ENCODE data around the gene CETN3. TPM values are rescaled to one million over a fixed set of nuclear protein-coding genes. Genes with fewer than 3 reads are reported as not detected.

Gene CETN3
- total and polyA plus RNA-seq, 2 of the 13 experiments (the other 11 are each of a cell fraction or from before 2014, with no cell fraction given) = 15.4 to 71.5 TPM

GRCh38 chr5:90409318-90410177 is at the start of gene CETN3 (continued):
- TF ChIP-seq PAXIP1 (CRISPR knock-in tag; conservative IDR thresholded peaks at IDR 0.05) (peak; percentile 20; the same call in 1 of the 2 replicates), ZFP36L2 (CRISPR knock-in tag; IDR thresholded peaks at IDR 0.05) (no peak; the same call in 1 of the 2 replicates), SMAD9 (CRISPR knock-in tag; IDR thresholded peaks at IDR 0.05) (0 out of 2 replicates have a peak, but pooled peaks have one; percentile 45), DNMT3B (CRISPR knock-in tag; conservative IDR thresholded peaks at IDR 0.05) (no peak), NRL (CRISPR knock-in tag; IDR thresholded peaks at IDR 0.05; ENCODE audit: borderline replicate concordance) (no peak), SNAPC5 (CRISPR knock-in tag; IDR thresholded peaks at IDR 0.05; ENCODE audit: borderline replicate concordance) (peak; percentile 87; the same call in 1 of the 2 replicates), FOSL1 (CRISPR knock-in tag; IDR thresholded peaks at IDR 0.05; ENCODE audit: borderline replicate concordance) (no peak), SATB2 (CRISPR knock-in tag; IDR thresholded peaks at IDR 0.05) (no peak), CREBL2 (CRISPR knock-in tag; IDR thresholded peaks at IDR 0.05; ENCODE audit: borderline replicate concordance) (peak; percentile 61; the same call in 1 of the 2 replicates), MXI1 (IDR thresholded peaks at IDR 0.05; ENCODE audit: borderline replicate concordance, low read depth, low read length) (peak; percentile 58; the same call in 1 of the 3 replicates), MIER3 (CRISPR knock-in tag; IDR thresholded peaks at IDR 0.05; ENCODE audit: borderline replicate concordance) (peak; percentile 65; the same call in 1 of the 2 replicates), DNMT1 (CRISPR knock-in tag; IDR thresholded peaks at IDR 0.05) (no peak), NR2F1 (CRISPR knock-in tag; IDR thresholded peaks at IDR 0.05) (no peak), TBP (CRISPR knock-in tag; IDR thresholded peaks at IDR 0.05) (no peak), ZBTB34 (CRISPR knock-in tag; IDR thresholded peaks at IDR 0.05) (no peak), RBM22 (optimal IDR thresholded peaks at IDR 0.05; ENCODE audit: low read length) (peak; percentile 42), CENPX (CRISPR knock-in tag; IDR thresholded peaks at IDR 0.05) (no peak), JDP2 (CRISPR knock-in tag; IDR thresholded peaks at IDR 0.05; ENCODE audit: borderline replicate concordance) (no peak), ATF7 (IDR thresholded peaks at IDR 0.05) (no peak), ATF7 (CRISPR knock-in tag; IDR thresholded peaks at IDR 0.05) (no peak), PLSCR1 (CRISPR knock-in tag; IDR thresholded peaks at IDR 0.05; ENCODE audit: borderline replicate concordance) (no peak), KLF6 (CRISPR knock-in tag; IDR thresholded peaks at IDR 0.05) (0 out of 2 replicates have a peak, but pooled peaks have one; percentile 30)

All from HepG2 (cell line).